CD8-positive, alpha-beta memory T cell (primary cell): ENCODE results near the gene MERTK. TPM values are rescaled to one million over a fixed set of nuclear protein-coding genes. Genes with fewer than 3 reads are reported as not detected.

Experiments used
- CTCF ChIA-PET: fragments of 350-600 bp; sonication (Branson Sonifier 250); formaldehyde crosslinking; loops from one replicate; lab custom pipeline; 2021; ENCODE audit warnings: antibody characterized with exemption; lab: Charles Lee
- POLR2A ChIA-PET: fragments of 350-600 bp; sonication (Branson Sonifier 250); formaldehyde crosslinking; loops from one replicate; lab custom pipeline; 2021; ENCODE audit warnings: antibody characterized with exemption; lab: Charles Lee
- DNase-seq, 5 donors: peaks; one replicate each; pipeline versions ENCODE4 v3.0.0 to v3.0.0-alpha.2; 2020 to 2022; ENCODE audit warnings: mixed read lengths in 1 of 5
- H3K27ac ChIP-seq: one replicate; pipeline ENCODE4 v1.7.0; 2013; ENCODE audit warnings: low read depth, mild to moderate bottlenecking, low read length, moderate library complexity
- H3K27me3 ChIP-seq: 2 replicates; pipeline ENCODE4 v1.7.0; 2013; ENCODE audit warnings: low read length, mild to moderate bottlenecking; ENCODE audit not compliant: insufficient read depth, poor library complexity, severe bottlenecking
- H3K36me3 ChIP-seq: 2 replicates; pipeline ENCODE4 v1.7.0; 2013; ENCODE audit warnings: mild to moderate bottlenecking, low read length, moderate library complexity; ENCODE audit not compliant: insufficient read depth
- H3K4me1 ChIP-seq: 2 replicates; pipeline ENCODE4 v1.7.0; 2013; ENCODE audit warnings: mild to moderate bottlenecking, low read length, moderate library complexity; ENCODE audit not compliant: insufficient read depth
- H3K4me3 ChIP-seq: 2 replicates; pipeline ENCODE4 v1.7.0; 2013; ENCODE audit warnings: mild to moderate bottlenecking, low read length
- H3K9me3 ChIP-seq: 2 replicates; pipeline ENCODE4 v1.7.0; 2013; ENCODE audit warnings: mild to moderate bottlenecking, low read length
- H3K27ac Mint-ChIP-seq, 8 donors: one replicate each; pipeline ENCODE4 v1.8.0; 2020 to 2021; ENCODE audit warnings: mixed read lengths in 8 of 8, mild to moderate bottlenecking in 6 of 8, inconsistent platforms in 3 of 8, moderate library complexity in 3 of 8
- H3K27me3 Mint-ChIP-seq, 2 donors: one replicate each; pipeline ENCODE4 v1.8.0; 2020 to 2021; ENCODE audit warnings: mixed read lengths in 2 of 2, mild to moderate bottlenecking in 1 of 2, moderate library complexity in 1 of 2
- H3K36me3 Mint-ChIP-seq, 3 donors: one replicate each; pipeline ENCODE4 v1.8.0; 2020 to 2021; ENCODE audit warnings: mixed read lengths in 3 of 3, inconsistent platforms in 1 of 3, mild to moderate bottlenecking in 1 of 3
- H3K4me1 Mint-ChIP-seq, 3 donors: one replicate each; pipeline ENCODE4 v1.8.0; 2020 to 2021; ENCODE audit warnings: mixed read lengths in 3 of 3, inconsistent platforms in 1 of 3, mild to moderate bottlenecking in 1 of 3
- H3K4me3 Mint-ChIP-seq, 7 donors: one replicate each; pipeline ENCODE4 v1.8.0; 2020 to 2021; ENCODE audit warnings: mixed read lengths in 7 of 7, mild to moderate bottlenecking in 6 of 7, moderate library complexity in 4 of 7, inconsistent platforms in 2 of 7
- H3K9me3 Mint-ChIP-seq, 5 donors: one replicate each; pipeline ENCODE4 v1.8.0; 2020 to 2022; ENCODE audit warnings: mixed read lengths in 5 of 5, mild to moderate bottlenecking in 3 of 5, moderate library complexity in 2 of 5, inconsistent platforms in 1 of 5
- polyA plus RNA-seq: library from polyadenylated mRNA; unstranded; fragments of 300-500 nt; fragmentation: Illumina TruSeq; gene quantifications from one replicate; pipeline ENCODE4 v1.2.3, GENCODE V29; 2021
- total RNA-seq, 2 experiments: library from RNA; stranded (reverse); gene quantifications; one replicate each; pipeline ENCODE4 v1.2.3, GENCODE V29; 2021

The MERTK gene
- total and polyA plus RNA-seq, 3 experiments from 2014 or later = 0.14 to 0.88 (median 0.75) TPM

DNA sequence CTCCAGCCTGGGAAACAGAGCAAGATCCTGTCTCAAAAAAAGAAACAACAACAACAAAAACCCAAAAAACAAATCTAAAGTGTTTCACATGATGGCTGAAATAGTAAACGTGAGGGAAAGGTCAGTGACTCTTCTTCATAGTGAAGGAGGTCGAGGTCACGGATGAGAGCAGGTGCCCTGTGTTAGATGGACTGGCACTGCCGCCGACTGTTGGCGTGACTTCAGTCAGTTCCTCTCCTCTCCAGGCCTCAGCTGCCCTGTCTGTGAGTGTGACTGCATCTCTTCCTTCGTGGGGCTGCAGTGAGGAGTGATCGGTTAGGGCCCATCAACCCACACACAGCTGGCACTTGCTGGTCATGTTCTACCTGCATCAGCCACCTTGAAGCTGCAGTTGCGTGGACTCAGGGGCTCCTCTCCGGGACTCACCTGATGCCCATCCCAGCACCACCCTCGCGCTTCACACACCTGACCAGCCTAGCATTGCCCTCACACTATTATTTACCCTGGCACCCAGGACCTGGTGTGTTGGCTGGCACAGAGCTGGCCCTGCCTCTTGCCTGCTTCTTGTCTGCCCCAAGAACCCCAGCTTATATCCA is 126.6 kb downstream of the MERTK start:
- H3K36me3 Mint-ChIP-seq = no peaks in the 10 kb centered on the region
- H3K4me1 Mint-ChIP-seq = no peaks in the 10 kb centered on the region
- H3K27ac Mint-ChIP-seq = no peak overlapping the region
- H3K4me3 Mint-ChIP-seq = no peak overlapping the region
- H3K4me3 ChIP-seq = no peak overlapping the region
- ChIA-PET CTCF (no interaction called here), POLR2A (no interaction called here)
- no peaks in the 10 kb centered on the region for H3K9me3 Mint-ChIP-seq
- no peaks in the 10 kb centered on the region for H3K9me3 ChIP-seq
- no peak overlapping the region for H3K27ac ChIP-seq
- peaks cover 4 to 18% of the 10 kb centered on the region in 2 donors for H3K27me3 Mint-ChIP-seq
- no peaks in the 10 kb centered on the region for H3K27me3 ChIP-seq
- DNase-seq = no peak
- no peaks in the 10 kb centered on the region for H3K36me3 ChIP-seq
- H3K4me1 ChIP-seq = no peaks in the 10 kb centered on the region

DNA sequence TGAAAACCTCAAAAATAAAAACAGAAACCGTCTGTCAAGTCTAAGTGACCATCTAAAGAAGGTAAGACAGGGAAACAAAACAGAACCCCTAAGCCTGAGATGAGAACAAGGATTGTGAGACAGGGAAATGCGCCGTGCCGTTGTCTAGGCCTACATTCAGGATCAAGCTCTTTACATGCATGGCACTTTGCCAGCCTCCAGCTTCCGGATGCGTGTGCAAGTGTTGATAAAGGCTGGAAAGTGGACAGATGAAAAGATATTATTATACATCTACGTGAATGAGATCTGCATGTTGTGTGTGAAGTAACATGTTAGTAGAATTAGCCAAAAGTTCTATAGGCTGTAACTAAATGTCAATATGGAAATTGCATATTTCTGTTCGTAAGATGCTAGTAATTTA is 128.1 kb downstream of the MERTK start:
- H3K36me3 Mint-ChIP-seq = no peaks in the 10 kb centered on the region
- H3K27ac Mint-ChIP-seq = no peak overlapping the region
- DNase-seq = no peak
- peak overlapping the region in 1 of 7 donors; percentile 23 for H3K4me3 Mint-ChIP-seq
- POLR2A ChIA-PET = no interaction called here
- H3K4me3 ChIP-seq = no peak overlapping the region
- no peaks in the 10 kb centered on the region for H3K9me3 Mint-ChIP-seq
- CTCF ChIA-PET = no interaction called here
- no peak overlapping the region for H3K27ac ChIP-seq
- no peaks in the 10 kb centered on the region for H3K36me3 ChIP-seq
- no peaks in the 10 kb centered on the region for H3K4me1 ChIP-seq
- H3K27me3 Mint-ChIP-seq = peaks cover 3 to 8% of the 10 kb centered on the region in 2 donors
- no peaks in the 10 kb centered on the region for H3K9me3 ChIP-seq
- H3K4me1 Mint-ChIP-seq = no peaks in the 10 kb centered on the region
- no peaks in the 10 kb centered on the region for H3K27me3 ChIP-seq

DNA sequence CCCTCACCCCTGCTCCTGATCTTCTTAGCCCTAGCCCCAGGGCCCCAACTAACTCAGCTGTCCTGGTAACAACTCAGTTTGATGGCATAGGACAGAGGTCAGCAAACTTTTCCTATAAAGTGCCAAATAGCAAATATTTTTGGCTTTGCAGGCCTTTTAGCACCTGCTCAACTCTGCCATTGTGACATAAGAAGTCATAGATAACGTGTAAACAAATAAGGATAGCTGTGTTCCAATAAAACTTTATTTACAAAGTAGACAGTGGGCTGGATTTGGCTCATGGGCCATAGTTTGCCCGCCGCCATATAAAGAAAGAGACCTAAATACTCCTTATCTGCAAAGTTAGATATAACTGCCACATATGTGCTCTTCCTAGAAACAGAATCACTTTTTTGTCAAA is 129.4 kb downstream of the MERTK start:
- Histone ChIP-seq H3K36me3 (no peaks in the 10 kb centered on the region), H3K27ac (no peak overlapping the region), H3K27me3 (no peaks in the 10 kb centered on the region), H3K9me3 (no peaks in the 10 kb centered on the region), H3K4me3 (no peak overlapping the region), H3K4me1 (no peaks in the 10 kb centered on the region)
- POLR2A ChIA-PET = no interaction called here
- H3K27ac Mint-ChIP-seq = no peak overlapping the region
- CTCF ChIA-PET = no interaction called here
- peaks cover 2 to 5% of the 10 kb centered on the region in 2 donors for H3K27me3 Mint-ChIP-seq
- no peak for DNase-seq
- no peaks in the 10 kb centered on the region for H3K36me3 Mint-ChIP-seq
- no peak overlapping the region for H3K4me3 Mint-ChIP-seq
- H3K9me3 Mint-ChIP-seq = no peaks in the 10 kb centered on the region
- H3K4me1 Mint-ChIP-seq = peaks cover 0 to 2% (median 0%) of the 10 kb centered on the region in 3 donors

DNA sequence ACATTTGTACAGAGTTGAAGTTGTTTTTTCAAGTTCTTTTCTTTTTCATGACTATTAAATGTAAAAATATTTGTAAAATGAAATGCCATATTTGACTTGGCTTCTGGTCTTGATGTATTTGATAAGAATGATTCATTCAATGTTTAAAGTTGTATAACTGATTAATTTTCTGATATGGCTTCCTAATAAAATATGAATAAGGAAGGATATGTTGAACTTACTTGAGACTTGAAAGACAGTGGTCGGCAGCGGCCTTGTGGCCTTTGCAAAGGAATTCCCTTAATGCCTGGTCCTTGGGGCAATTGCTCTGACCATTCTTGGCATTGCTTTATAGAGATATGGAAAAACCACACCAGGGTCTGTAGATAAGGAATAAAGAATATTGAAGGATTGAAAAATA is 130.8 kb downstream of the MERTK start:
- Mint-ChIP-seq H3K27ac (no peak overlapping the region), H3K36me3 (no peaks in the 10 kb centered on the region), H3K9me3 (no peaks in the 10 kb centered on the region), H3K27me3 (peaks cover 0 to 7% of the 10 kb centered on the region in 2 donors), H3K4me3 (no peak overlapping the region), H3K4me1 (peaks cover 0 to 2% (median 0%) of the 10 kb centered on the region in 3 donors)
- Histone ChIP-seq H3K36me3 (no peaks in the 10 kb centered on the region), H3K4me3 (no peak overlapping the region), H3K4me1 (no peaks in the 10 kb centered on the region), H3K9me3 (no peaks in the 10 kb centered on the region), H3K27ac (no peak overlapping the region), H3K27me3 (no peaks in the 10 kb centered on the region)
- no peak for DNase-seq
- POLR2A ChIA-PET = interaction anchor here (0.6 kb wide), 1 partner anchor 27 kb away, joined by 3 read pairs; no protein-coding TSS in a partner anchor
- CTCF ChIA-PET = no interaction called here

DNA sequence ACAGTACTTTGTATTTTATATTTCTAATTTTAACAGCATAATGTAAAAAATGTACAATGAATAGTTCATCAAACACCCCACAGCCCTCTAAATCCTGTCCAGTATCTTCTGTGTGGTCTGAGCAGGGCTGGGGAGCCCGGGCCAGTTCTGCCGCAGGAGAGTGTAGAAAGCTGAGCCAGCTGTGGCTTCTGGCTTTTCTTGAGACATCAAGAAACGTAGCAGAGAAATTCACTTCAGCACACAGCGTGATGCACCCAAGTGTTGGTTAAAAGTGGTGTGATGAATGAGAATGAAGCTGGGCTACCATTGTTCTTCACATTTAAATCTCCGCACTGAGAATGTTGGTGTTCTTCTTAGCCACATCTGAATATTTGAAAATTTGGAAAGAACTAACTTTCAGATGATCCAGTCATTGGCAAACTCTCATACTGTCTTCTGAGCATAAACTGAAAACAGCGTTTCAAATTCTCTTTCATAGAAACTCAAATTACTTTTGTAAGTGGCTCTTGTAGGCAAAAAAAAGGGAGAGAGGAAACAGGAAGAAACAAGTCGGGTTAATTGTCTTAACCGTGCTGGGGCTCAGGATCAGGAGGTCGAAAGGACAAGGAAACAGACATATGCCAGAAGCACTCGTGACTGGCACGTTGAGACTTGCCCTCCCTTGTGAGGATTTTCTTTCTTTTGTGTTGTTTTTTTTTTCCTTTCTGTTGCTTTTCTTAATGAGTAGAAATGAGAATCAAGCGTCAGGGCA is 133.2 kb downstream of the MERTK start:
- Mint-ChIP-seq H3K27ac (peak overlapping the region in 2 of 8 donors; percentile 23 to 65), H3K9me3 (peaks cover 0 to 12% (median 7%) of the 10 kb centered on the region in 5 donors), H3K4me3 (no peak overlapping the region), H3K27me3 (peaks cover 0 to 7% of the 10 kb centered on the region in 2 donors), H3K4me1 (peaks cover 0 to 2% (median 0%) of the 10 kb centered on the region in 3 donors), H3K36me3 (peaks cover 0 to 7% (median 0%) of the 10 kb centered on the region in 3 donors)
- POLR2A ChIA-PET = no interaction called here
- H3K4me3 ChIP-seq = no peak overlapping the region
- no peaks in the 10 kb centered on the region for H3K36me3 ChIP-seq
- H3K27me3 ChIP-seq = no peaks in the 10 kb centered on the region
- CTCF ChIA-PET = no interaction called here
- no peaks in the 10 kb centered on the region for H3K4me1 ChIP-seq
- H3K9me3 ChIP-seq = no peaks in the 10 kb centered on the region
- DNase-seq = no peak
- H3K27ac ChIP-seq = no peak overlapping the region

DNA sequence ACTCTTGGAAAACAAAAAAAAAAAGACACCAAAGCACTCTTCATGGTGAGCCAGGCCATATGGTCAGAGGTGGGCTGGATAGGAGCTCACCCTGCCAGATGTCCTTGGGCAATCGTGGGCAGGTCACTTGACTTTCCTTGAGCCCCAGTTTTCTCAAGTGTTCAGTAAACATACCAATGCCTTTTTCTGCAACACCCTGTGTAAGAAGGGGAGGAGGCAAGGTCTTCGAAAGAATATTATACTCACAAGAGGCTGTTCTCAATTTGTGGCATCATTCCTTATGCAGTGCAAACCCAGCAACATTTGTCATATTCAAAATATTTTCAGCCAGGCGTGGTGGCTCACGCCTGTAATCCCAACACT is 133.8 kb downstream of the MERTK start:
- Mint-ChIP-seq H3K4me1 (peaks cover 0 to 2% (median 0%) of the 10 kb centered on the region in 3 donors), H3K27me3 (peaks cover 0 to 7% of the 10 kb centered on the region in 2 donors), H3K36me3 (peaks cover 0 to 9% (median 0%) of the 10 kb centered on the region in 3 donors), H3K27ac (peak overlapping the region in 1 of 8 donors; percentile 61), H3K4me3 (no peak overlapping the region), H3K9me3 (peaks cover 0 to 13% (median 8%) of the 10 kb centered on the region in 5 donors)
- ChIA-PET CTCF (no interaction called here), POLR2A (no interaction called here)
- Histone ChIP-seq H3K4me3 (no peak overlapping the region), H3K27me3 (no peaks in the 10 kb centered on the region), H3K36me3 (no peaks in the 10 kb centered on the region), H3K27ac (no peak overlapping the region), H3K9me3 (no peaks in the 10 kb centered on the region), H3K4me1 (no peaks in the 10 kb centered on the region)
- DNase-seq = no peak

DNA sequence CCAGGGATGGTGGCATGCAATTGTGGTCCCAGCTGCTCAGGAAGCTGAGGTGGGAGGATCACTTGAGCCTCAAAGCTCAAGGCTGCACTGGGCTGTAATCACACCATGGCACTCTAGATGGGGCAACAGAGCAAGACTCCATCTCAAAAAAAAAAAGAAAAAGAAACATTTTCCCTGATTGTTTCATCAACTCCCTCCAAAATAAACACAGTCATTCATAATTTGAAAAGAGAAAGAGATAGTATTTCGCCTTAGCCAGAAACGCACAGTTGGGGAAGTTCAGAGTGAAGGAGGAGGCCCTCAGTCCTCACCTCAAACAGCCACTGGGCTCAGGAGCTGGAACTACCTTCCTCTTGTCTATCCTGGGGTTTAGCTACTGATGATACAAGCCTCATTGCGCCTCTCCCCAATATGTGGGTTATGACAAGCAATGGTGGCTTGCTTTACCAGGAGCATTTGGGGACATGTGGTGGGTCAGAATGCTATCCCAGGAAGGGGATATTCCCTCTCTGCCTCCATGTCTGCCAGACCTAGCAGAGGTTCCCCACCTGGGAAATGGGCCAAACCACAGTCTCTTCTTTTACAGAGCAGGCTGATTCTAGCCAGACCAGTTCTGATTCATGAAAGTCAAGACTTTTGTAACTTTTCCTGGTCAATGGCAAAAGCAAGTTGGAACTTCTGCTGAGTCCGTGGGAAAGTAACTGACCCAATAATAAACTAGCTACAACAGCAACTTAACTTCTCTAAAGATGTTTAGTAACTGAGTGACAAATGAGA is 134.5 kb downstream of the MERTK start:
- H3K36me3 Mint-ChIP-seq = peaks cover 0 to 16% (median 2%) of the 10 kb centered on the region in 3 donors
- H3K27ac ChIP-seq = no peak overlapping the region
- H3K27me3 ChIP-seq = no peaks in the 10 kb centered on the region
- H3K27ac Mint-ChIP-seq = peak overlapping the region in 1 of 8 donors; percentile 84
- ChIA-PET CTCF (no interaction called here), POLR2A (no interaction called here)
- no peak overlapping the region for H3K4me3 ChIP-seq
- H3K9me3 ChIP-seq = no peaks in the 10 kb centered on the region
- H3K4me1 ChIP-seq = no peaks in the 10 kb centered on the region
- H3K4me3 Mint-ChIP-seq = no peak overlapping the region
- H3K4me1 Mint-ChIP-seq = peaks cover 0 to 2% (median 0%) of the 10 kb centered on the region in 3 donors
- DNase-seq = no peak
- peaks cover 0 to 17% (median 10%) of the 10 kb centered on the region in 5 donors for H3K9me3 Mint-ChIP-seq
- peaks cover 0 to 7% of the 10 kb centered on the region in 2 donors for H3K27me3 Mint-ChIP-seq
- H3K36me3 ChIP-seq = no peaks in the 10 kb centered on the region

DNA sequence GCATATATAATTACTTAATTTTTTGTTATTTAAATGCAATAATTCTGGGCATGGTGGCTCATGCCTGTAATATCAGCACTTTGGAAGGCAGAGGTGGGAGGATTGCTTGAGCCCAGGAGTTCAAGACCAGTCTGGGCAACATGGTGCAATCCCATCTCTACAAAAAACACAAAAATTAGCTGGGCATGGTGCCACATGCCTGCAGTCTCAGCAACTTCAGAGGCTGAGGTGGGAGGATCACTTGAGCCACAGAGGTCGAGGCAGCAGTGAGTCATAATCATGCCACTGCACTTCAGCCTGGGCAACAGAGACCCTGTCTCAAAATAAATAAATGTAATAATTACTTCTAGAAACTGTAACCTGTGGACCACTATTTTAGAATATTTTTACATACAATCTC is 135.2 kb downstream of the MERTK start:
- POLR2A ChIA-PET = no interaction called here
- no peaks in the 10 kb centered on the region for H3K9me3 ChIP-seq
- no peaks in the 10 kb centered on the region for H3K4me1 ChIP-seq
- H3K36me3 Mint-ChIP-seq = peaks cover 0 to 16% (median 2%) of the 10 kb centered on the region in 3 donors
- H3K27ac ChIP-seq = no peak overlapping the region
- no peak overlapping the region for H3K4me3 ChIP-seq
- no peaks in the 10 kb centered on the region for H3K27me3 ChIP-seq
- H3K9me3 Mint-ChIP-seq = peaks cover 0 to 21% (median 10%) of the 10 kb centered on the region in 5 donors
- peaks cover 0 to 2% (median 0%) of the 10 kb centered on the region in 3 donors for H3K4me1 Mint-ChIP-seq
- no peak overlapping the region for H3K4me3 Mint-ChIP-seq
- peaks cover 3 to 7% of the 10 kb centered on the region in 2 donors for H3K27me3 Mint-ChIP-seq
- H3K27ac Mint-ChIP-seq = no peak overlapping the region
- DNase-seq = no peak
- H3K36me3 ChIP-seq = no peaks in the 10 kb centered on the region
- CTCF ChIA-PET = no interaction called here
